DOHH2 (cell line): Measurements from ENCODE around the gene PTPRN2.

Experiments
- EZH2phosphoT487 ChIP-seq: fragments of 200-600 bp; sonication (generic); IDR thresholded peaks from 2 replicates; pipeline ENCODE4 v1.6.1; 2017; ENCODE audit warnings: borderline replicate concordance, mild to moderate bottlenecking, antibody characterized with exemption, low read length, moderate library complexity, mixed read lengths
- TF ChIP-seq, protein P1 (sequence below): fragments of 200-600 bp; sonication (generic); IDR thresholded peaks from one replicate; pipeline ENCODE4 v1.5.1; 2014; ENCODE audit warnings: antibody characterized with exemption, mild to moderate bottlenecking, low read depth, low read length; ENCODE audit not compliant: poor library complexity, severe bottlenecking

GRCh38 chr7:157713591-157713990, 874.0 kb downstream of the PTPRN2 start:
- TF ChIP-seq, protein P1, sequence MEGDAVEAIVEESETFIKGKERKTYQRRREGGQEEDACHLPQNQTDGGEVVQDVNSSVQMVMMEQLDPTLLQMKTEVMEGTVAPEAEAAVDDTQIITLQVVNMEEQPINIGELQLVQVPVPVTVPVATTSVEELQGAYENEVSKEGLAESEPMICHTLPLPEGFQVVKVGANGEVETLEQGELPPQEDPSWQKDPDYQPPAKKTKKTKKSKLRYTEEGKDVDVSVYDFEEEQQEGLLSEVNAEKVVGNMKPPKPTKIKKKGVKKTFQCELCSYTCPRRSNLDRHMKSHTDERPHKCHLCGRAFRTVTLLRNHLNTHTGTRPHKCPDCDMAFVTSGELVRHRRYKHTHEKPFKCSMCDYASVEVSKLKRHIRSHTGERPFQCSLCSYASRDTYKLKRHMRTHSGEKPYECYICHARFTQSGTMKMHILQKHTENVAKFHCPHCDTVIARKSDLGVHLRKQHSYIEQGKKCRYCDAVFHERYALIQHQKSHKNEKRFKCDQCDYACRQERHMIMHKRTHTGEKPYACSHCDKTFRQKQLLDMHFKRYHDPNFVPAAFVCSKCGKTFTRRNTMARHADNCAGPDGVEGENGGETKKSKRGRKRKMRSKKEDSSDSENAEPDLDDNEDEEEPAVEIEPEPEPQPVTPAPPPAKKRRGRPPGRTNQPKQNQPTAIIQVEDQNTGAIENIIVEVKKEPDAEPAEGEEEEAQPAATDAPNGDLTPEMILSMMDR, result no peak
- TF ChIP-seq EZH2phosphoT487, result no peak
